C4-2B (cell line): ENCODE measurements around the gene FDX1.

Source experiments
- H3K27ac ChIP-seq: fragments of 450-650 bp; 2 replicates; pipeline ENCODE4 v1.5.1; 2017
- ZFX ChIP-seq: fragments of 450-650 bp; IDR thresholded peaks from 2 replicates; pipeline ENCODE4 v1.6.1; 2017
- TF ChIP-seq, protein P1 (sequence below): fragments of 450-650 bp; conservative IDR thresholded peaks from 2 replicates; pipeline ENCODE4 v1.5.1; 2017; ENCODE audit warnings: mild to moderate bottlenecking

Gene FDX1

DNA sequence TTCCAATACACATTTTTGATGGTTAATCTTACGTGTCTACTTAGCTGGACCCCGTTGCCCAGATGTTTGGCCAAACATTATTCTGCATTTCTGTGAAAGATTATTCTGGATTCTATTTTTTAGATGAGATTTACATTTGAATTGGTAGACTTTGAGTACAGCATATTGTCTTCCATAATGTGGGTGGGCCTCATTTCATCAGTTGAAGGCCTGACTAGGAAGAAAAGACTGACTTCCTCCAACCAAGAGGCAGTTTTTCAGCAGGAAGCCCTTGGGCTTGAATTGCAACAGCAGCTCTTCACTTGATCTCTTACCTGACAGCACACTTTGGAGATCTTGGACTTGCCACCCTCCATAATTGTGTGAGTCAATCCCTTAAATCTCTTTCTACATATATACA, 58.7 kb downstream of the FDX1 start:
- TF ChIP-seq, protein P1, sequence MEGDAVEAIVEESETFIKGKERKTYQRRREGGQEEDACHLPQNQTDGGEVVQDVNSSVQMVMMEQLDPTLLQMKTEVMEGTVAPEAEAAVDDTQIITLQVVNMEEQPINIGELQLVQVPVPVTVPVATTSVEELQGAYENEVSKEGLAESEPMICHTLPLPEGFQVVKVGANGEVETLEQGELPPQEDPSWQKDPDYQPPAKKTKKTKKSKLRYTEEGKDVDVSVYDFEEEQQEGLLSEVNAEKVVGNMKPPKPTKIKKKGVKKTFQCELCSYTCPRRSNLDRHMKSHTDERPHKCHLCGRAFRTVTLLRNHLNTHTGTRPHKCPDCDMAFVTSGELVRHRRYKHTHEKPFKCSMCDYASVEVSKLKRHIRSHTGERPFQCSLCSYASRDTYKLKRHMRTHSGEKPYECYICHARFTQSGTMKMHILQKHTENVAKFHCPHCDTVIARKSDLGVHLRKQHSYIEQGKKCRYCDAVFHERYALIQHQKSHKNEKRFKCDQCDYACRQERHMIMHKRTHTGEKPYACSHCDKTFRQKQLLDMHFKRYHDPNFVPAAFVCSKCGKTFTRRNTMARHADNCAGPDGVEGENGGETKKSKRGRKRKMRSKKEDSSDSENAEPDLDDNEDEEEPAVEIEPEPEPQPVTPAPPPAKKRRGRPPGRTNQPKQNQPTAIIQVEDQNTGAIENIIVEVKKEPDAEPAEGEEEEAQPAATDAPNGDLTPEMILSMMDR: no peak
- TF ChIP-seq ZFX: no peak
- no peak overlapping the region for H3K27ac ChIP-seq

DNA sequence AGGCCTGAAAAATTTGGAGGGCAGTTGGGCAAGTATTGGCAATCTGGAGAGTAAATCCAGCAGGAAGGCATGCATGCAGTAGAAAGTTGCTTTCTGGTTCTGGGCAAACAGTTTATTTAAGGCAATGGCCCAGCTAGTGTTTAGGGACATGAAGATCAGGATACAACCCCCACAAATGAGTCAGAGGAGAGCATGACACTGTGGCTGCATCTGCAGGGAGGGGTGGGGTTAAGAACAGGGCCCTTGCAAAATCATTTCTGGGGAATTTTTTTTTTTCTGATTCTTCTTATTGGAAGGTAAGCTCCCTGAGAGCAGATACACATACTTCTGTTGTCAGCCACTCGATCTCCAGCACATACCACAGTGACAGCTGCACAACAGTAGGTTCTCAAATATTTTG, 61.1 kb downstream of the FDX1 start:
- TF ChIP-seq, protein P1: no peak
- no peak for TF ChIP-seq ZFX
- H3K27ac ChIP-seq: no peak overlapping the region

DNA sequence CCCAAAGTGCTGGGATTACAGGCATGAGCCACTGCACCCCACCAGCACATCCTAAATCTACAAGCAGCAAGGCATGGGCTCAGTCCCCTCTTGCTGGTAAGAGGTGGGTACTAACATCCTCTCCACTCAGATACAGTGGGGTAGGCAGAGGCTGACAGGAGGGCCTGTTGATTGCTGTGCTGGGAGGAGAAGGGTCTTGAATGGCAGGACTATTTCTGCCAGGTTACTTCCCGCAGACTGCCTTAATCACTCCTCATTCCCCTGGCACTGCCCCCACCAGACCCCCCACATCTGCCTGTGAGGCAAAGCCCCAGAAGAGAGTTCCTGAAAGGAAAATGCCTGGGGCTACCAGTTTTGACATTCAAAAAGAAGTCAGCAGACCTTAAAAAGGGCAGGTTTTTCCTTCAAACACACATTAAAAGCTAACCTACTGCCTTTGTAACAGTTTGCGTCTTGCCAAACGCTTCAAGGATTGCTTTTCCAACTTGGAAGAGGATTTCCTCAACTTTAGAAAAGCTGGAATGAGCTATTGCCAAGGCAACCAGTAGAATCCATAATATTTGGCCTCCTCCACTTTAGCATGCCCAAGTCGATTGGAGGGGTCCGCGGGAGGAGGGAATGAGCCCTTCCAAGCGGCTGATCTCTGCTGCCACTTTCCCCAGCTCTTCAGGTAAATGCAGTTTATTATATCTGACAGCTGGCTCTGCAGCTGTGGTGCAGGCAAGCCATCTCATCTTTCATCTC, 62.0 kb downstream of the FDX1 start:
- H3K27ac ChIP-seq: no peak overlapping the region
- TF ChIP-seq, protein P1: no peak
- no peak for TF ChIP-seq ZFX

DNA sequence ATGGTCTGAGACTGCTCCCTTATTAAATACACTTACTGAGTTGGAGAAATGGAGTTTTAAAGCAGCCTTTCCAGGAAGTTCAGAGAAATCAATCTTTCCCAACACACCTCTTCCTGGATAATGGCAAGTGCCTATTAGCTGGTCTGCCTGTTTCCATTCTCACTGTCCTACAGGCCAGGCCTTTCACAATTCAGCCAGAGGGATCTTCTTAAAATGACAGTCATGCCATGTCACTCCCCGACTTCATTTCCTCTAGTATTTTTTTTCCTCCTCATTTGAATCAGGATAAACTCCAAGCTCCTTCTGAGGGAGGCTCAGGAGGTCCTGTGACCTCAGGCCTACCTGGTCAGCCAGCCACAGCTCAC, 62.6 kb downstream of the FDX1 start:
- TF ChIP-seq, protein P1: no peak
- no peak for TF ChIP-seq ZFX
- H3K27ac ChIP-seq: no peak overlapping the region

DNA sequence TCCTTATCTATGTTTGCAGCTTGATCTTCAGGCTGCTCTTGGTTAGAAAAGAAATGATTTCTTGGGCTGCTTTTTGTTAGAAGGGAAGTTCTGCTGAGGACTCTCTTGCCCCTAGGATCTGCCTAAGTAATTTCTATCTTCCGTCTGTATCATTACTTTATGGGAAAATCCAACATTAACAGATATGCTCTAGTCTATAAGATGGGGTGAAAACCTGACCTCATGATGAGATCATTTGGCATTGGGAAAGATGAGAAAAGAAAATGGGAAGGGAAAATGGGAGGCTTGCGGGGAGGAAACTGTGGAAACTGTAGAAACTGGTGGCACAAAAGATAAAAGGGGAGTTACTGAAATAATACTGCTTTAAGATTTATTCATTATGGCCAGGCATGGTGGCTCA, 63.6 kb downstream of the FDX1 start:
- TF ChIP-seq, protein P1: no peak
- TF ChIP-seq ZFX: no peak
- no peak overlapping the region for H3K27ac ChIP-seq

DNA sequence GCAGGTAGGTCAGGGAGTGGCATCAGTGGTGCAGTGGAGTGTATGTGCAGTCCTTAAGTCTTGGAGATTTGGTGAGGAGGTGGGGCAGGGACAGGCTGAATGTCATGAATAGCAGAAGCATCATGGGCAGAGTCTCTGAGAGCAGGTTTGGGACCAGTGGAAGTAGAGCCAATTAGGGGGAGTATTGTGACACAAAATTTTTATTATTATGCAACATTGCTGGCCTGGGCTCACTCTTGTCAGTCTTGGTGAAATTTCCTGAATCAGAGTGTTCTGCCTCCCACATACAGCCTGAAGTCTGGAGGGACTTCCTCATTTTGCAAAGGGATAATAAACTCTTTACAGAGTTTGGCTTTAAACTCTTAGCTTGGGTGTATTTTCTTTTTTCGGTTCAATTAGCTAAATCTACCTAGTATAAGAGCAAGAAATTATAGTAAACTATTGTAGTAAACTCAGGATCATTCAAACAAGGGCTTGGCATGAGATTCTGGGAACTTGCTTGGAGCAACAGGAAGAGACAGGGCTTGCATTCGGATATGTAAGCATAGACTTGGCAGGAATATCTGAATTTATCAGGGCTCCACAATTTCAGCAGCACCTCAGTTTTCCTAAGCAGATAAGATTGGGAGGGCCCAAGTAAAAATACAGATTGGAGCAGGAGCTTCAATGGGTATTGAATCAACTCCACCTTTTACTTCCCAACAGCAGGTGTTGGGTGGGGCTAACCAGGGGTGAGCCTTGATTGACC, 67.7 kb downstream of the FDX1 start:
- no peak for TF ChIP-seq ZFX
- TF ChIP-seq, protein P1: no peak
- H3K27ac ChIP-seq: no peak overlapping the region

DNA sequence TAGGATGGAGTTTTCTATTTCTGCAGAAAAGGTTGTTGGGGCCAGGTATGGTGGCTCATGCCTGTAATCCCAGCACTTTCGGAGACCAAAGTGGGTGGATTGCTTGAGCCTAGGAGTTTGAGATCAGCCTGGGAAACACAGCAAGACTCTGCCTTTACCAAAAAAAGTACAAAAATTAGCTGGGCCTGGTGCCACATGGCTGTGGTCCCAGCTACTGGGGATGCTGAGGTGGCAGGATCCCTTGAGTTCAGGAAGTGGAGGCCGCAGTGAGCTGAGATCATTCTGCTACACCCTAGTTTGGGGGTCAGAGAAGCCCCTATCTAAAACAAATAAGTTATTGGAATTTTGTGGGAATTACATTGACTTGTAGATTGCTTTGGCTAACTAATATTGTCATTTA, 71.7 kb downstream of the FDX1 start:
- no peak overlapping the region for H3K27ac ChIP-seq
- no peak for TF ChIP-seq ZFX
- TF ChIP-seq, protein P1: no peak
